ENCODE data around the gene KATNB1.
A peak's percentile ranks its signal among the peaks of the same experiment; 100 is the strongest.
"Not testable (repeated sequence)": the region's sequence is repeated elsewhere in the genome, so short reads cannot be mapped to it uniquely, and the experiment has no call there.

Gene KATNB1

DNA sequence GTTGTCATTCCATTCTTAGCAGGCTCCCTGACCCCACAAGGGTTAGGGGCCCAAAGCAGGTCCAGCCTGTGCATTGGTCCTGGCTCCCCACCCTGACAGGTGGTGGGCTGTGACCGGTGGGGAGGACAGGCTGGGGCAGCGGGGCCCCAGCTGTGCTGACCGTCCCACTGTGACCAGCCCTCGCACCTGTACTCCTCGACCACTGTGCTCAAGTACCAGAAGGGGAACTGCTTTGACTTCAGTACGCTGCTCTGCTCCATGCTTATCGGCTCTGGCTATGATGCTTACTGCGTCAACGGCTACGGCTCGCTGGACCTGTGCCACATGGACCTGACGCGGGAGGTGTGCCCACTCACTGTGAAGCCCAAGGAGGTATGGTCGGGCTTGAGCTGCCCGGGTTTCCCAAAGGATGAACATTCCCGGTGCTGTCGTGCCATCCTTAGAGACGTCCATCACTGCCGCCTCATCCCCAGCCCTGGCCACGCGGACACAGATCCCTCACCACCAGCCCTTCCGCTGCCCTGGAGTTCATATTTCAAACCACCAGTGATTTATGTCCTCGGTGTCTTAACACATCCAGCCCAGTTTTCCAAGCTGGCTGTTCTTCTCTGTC is 33.7 kb upstream of the KATNB1 start:
- no peak for FAIRE-seq

DNA sequence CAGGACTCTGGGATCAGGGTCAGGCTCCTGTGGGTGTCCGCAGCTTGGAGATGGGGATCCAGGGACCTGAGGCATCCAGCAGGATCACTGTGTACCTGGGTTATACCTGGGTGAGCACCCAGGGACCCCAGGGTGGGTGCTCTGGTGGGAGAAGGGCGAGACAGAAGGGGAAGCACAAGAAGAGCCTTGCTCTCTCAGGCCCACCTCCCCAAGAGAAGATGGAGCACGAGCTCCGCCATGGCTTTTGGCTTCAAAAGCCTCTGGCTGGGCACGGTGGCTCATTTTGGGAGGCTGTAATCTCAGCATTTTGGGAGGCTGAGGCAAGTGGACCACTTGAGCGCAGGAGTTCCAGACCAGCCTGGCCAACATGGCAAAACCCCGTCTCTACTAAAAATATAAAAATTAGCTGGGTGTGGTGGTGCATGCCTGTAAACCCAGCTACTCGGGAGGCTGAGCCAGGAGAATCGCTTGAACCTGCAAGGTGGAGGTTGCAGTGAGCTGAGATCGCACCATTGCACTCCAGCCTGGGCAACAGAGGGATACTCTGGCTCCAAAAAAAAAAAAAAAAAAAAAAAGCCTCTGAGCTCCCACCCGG is 32.1 kb upstream of the KATNB1 start:
- FAIRE-seq = no peak

DNA sequence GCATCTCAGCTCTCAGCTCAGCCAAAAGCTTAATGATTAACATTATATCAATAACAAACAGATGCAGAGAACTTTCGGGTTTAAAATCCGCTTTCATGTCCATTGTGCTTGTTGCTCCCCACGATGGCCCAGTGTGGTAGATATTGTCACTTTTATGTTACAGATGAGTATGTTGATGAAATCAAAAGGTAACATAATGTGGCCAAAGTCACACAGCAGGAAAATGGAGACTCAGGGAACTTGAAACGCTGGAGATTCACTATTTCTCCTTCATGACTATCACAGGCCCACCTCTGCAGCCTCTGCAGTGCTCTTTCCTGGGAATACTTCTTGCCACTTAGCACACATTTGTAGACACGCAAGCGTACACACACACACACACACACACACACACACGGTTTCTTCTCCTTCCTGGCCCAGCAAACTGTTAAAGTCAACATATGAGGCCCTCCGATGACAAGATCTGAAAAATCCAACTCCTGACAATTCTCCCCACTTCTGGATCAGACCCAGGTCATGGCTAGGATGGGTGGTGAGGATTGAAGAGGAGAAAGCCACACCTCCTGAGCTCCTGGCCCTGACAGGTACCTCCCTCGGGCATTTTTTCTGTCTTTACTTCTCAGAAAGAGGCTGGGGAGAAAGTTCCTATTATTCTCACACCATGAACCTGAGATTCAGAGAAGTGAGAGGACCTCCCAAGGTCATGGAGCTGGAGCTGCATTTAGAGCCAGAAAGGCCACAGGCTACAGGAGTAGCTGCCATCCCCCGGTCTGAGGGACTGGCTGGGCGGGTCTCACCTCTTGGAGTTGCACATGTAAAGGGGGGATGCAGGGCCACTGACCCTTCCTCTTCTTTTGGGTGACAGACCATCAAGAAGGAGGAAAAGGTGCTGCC is 31.3 kb upstream of the KATNB1 start:
- no peak for FAIRE-seq

DNA sequence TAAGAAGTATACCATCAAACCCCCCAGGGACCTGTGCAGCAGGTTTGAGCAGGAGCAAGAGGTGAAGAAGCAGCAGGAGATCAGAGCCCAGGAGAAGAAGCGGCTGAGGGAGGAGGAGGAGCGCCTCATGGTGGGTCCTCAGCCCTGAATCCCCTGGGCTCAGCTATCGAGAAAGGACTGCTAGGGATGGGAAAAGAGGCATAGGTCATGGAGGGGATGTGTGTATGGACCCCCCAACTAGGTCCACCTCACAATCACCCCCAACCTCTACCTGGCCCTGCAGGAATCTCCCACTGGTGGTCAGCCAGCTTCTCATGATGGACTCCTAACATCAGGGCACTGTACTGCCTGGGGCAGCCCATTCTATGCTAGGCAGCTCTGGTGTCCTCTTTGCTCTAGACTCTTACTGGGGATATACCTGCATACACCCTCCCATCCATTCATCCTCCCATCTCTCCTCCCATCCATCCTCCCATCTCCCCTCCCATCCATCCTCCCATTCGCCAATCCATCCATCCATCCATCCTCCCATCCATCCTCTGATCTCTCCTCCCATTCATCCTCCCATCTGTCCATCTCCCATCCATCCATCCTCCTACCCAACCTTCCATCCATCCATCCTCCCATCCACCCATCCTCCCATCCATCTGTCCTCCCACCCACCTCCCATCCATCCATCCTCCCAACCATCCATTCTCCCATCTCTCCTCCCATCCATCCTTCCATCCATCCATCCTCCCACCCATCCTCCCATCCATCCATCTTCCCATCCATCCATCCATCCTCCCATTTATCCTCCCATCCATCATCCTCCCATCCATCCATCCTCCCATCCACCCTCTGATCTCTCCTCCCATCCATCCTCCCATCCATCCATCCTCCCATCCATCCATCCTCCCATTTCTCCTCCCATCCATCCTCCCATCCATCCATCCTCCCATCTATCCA is 30.4 kb upstream of the KATNB1 start:
- no peak for FAIRE-seq

DNA sequence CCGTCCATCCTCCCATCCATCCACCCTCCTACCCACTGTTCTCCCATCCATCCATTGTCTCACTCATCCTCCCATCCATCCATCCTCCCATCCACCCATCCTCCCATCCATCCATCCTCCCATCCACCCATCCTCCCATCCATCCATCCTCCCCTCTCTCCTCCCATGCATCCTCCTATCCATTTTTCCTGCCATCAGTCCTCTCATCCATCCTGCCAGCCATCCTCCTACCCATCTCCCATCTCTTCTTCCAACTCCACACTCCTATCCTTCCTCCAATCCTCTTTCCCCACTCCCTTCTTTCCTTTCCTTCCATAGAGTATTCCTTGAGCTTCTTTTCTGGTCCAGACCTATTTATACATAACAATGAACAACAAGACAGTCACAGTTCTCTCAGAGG is 28.9 kb upstream of the KATNB1 start:
- no peak for FAIRE-seq

DNA sequence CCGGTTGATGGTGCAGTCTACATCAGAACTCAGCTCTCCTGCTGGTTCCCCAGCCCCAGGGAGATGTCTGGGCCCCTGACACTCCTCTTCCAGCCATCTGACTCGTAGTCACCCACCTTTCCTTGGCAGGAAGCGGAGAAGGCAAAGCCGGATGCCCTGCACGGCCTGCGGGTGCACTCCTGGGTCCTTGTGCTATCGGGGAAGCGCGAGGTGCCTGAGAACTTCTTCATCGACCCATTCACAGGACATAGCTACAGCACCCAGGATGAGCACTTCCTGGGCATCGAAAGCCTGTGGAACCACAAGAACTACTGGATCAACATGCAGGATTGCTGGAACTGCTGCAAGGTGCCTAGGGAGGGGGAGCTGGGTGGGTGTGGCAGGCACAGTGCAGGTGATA is 28.2 kb upstream of the KATNB1 start:
- no peak for FAIRE-seq

DNA sequence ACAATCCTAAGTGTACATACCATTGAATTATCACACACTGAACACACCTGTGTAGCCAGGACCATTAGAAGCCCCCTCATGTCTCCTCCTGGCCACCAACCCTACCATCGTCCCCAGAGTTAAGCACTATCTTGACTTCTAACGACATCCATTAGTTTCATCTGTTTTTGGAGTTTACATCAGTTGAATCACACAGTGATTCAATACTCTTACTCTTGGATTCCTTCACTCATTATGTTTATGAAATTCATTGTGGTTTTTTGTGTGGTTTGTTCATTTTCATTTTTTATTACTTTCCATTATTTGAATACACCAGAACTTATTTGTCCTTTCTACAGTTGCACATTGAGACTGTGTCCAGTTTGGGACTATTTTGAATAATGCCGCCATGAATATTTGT is 27.4 kb upstream of the KATNB1 start:
- FAIRE-seq = no peak

DNA sequence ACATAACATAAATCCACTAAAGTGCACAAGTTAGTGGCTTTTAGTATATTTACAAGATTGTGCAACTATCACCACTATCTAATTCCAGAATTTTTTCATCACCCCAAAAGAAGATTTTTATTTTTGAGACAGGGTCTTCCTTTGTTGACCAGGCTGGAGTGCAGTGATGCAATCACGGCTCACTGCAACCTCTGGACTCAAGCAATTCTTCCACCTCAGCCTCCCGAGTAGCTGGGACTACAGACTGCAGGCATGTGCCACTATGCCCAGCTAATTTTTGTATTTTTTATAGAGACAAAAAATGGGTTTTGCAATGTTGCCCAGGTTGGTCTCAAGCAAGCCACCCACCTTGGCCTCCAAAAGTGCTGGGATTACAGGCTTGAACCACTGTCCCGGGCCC is 25.9 kb upstream of the KATNB1 start:
- no peak for FAIRE-seq

DNA sequence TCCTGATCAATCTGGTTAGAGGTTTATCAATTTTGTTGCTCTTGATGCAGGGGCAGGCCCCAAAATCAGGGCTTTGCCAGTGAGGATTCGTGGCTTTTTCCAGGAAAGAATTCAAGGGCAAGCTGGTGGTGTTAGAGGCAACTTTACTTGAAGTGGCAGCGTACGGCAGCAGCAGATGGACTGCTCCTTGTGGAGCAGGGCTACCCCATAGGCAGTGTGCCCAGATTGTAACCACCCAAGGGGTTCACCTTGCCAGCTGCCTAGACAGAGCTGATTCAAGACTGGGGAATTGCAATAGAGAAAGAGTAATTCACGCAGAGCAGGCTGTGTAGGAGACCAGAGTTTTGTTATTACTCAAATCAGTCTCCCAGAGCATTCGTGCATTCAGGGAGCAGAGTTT is 24.2 kb upstream of the KATNB1 start:
- no peak for FAIRE-seq

DNA sequence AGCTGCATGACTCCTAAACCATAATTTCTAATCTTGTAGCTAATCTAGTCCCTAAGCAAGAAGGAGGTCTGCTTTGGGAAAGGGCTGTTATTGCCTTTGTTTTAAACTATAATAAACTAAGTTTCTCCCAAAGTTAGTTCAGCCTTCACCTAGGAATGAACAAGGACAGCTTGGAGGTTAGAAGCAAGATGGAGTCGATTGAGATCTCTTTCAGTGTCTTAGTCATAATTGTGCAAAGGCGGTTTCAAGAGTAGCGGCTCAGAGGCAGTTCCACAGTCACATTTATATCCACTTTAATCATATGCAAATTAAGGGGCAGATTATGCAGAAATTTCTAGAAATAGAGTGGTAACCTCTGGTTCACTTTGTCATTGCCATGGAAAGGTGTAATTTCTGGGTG is 23.6 kb upstream of the KATNB1 start:
- FAIRE-seq = no peak

DNA sequence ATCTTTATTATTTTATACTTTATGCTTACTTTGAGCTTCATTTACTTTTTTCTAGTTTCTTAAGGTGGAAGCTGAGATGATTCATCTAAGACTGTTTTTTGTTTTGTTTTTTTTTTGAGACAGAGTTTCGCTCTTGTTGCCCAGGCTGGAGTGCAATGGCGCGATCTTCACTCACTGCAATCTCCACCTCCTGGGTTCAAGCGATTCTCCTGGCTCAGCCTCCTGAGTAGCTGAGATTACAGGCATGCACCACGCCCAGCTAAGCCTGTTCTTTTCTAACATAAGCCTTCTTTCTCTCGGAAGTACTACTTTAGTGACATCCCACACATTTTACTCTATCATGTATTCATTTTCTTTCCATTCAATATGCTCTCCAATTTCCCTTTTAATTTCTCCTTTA is 23.0 kb upstream of the KATNB1 start:
- not testable (repeated sequence) for FAIRE-seq

DNA sequence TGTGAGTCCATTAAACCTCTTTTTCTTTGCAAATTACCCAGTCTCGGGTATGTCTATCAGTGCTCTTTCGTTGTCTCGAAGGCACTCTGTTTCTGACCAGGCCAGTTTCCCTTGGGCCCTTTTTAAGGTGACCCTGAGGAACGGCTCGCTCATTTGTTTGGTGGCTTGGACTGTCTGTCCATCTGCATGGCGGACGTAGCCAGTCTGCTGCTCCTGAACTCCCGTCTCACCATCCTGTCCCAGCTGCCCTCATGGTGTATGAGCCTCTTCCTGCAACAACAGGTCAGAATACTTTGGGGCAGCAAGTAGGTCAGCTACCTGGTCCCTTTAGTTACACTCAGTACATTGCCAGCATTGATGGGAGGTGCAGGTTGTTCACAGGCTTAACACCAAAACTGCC is 22.0 kb upstream of the KATNB1 start:
- FAIRE-seq = no peak

DNA sequence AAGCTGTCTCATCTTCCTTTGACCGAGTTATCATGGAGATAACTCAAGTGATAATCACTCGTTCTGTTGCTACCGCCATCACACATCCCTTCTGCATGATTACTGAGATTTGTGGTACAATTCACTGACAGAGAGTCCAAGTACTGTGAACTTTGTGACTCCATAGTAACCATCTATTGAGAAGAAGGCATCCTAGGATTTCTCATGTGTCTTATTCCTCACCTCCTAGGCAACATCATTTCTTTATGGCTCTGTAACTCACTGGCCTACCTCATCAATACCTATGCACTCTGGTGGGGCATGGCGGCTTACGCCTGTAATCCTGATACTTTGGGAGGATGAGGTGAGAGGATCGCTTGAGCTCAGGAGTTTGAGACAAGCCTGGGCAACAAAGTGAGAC is 21.5 kb upstream of the KATNB1 start:
- FAIRE-seq = no peak

DNA sequence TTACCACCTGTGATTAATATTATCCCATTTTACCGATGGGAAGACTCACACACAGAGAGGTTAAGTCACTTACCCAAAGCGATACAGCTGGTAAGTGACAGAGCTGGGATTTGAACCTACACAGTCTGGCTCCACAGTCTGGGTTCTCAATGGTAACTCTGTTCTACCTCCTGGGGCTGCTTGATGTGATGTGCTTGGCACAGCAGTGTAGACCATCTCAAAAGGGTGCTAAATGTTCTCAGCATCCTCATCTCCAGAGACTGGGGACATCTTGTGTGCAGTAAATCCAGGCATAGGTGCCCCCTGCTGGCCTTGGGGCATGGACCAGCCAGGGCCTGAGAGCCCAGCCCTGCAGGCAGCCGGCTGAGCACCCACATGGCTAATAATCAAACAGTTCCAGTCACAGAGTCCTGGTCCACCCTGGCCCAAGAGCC is 15.4 kb upstream of the KATNB1 start:
- peak; percentile 38 for FAIRE-seq

DNA sequence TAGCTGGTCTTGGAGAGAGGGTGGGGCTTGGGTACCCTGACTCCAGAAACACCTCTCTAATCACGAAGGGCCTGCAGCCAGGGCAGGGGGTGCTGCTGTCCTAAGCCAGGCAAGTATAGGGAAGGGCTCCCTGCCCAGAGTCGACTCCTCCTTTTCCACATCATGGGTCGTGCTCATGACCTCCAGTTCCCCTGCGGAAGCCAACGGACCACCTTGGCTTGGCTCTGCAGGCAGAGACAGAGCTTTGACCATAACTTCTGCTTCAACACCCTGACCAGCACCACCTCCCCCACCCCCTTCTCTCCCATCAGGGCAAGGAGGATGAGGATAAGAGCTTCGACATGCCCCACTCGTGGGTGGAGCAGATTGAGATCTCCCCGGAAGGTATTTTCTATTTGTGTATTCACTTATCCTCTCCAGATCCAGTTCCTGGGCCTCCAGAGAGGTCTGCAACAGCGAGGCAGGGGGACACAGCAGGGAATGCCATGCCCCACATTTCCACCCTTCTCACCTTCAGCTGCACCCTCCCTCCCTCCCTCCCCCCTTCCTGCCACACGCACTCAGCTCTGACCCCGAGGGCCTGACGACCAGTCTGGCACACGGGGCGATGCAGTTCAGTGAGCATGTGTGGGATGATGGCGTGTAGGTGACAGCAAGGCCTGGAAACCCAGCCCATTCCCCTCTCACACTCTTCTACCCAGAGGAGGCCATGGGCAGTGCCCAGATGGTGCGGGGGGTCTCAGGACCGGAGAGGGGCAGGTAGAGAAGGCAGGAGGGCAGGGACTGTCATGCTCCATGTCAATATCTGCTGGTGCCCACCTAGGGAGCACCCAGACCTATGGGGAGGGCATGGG is 14.0 kb upstream of the KATNB1 start:
- no peak for FAIRE-seq

DNA sequence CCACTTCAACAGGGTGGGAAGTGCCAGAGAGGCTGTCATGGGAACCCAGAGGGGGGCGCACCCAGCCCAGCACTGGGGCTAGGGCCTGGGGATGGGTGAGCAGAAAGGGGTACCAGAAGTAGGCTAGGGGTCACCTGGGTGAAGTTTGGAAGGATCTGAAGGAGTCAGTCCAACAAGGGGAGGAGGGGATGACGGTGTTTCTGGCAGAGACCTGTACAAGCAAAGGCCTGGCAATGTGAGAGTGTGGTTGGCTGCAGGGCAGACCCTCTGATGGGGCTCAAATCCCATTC is 13.4 kb upstream of the KATNB1 start:
- FAIRE-seq = no peak

DNA sequence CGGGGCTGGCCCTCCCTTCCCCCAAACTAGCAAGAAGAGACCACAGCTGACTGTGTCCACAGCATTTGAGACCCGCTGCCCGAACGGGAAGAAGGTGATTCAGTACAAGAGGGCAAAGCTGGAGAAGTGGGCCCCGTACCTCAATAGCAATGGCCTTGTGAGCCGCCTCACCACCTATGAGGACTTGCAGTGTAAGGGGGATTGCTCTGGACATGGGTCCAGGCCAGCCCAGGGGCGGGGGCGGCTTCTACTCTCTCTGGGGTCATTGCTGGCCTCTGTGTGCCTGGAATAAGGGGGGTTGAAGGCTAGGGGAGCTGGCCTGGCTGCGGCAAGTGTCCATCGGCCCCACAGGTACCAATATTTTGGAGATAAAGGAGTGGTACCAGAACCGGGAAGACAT is 12.9 kb upstream of the KATNB1 start:
- FAIRE-seq = no peak

DNA sequence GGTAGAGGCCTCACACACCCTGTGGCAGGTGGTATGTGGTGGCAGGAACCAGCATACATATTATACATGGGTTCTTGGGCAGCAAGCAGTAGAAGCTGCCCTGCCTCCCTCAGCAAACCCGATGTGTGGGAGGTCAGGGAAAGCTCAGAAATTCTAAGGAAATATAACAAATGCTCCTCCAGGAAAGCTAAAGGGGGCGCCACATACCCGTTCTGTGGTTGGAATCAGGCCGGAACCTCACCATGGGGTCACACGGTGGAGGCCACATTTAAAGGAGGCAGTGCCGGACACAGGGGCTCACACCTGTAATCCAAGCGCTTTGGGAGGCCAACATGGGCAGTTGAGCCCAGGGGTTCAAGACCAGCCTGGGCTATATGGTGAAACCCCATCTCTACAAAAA is 12.4 kb upstream of the KATNB1 start:
- no peak for FAIRE-seq

DNA sequence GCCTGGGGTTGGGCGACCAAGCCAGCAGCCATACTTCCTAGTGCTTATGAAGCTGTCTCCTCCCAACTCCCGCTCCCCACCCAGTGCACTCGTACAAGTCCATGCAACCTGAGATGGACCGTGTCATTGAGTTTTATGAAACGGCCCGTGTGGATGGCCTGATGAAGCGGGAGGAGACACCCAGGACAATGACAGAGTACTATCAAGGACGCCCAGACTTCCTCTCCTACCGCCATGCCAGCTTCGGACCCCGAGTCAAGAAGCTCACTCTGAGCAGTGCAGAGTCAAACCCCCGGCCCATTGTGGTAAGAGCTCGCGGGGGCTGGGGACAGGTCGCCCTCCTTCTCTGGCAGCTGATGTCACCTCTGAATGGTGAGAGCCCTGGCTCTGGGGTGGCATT is 11.0 kb upstream of the KATNB1 start:
- FAIRE-seq = no peak

DNA sequence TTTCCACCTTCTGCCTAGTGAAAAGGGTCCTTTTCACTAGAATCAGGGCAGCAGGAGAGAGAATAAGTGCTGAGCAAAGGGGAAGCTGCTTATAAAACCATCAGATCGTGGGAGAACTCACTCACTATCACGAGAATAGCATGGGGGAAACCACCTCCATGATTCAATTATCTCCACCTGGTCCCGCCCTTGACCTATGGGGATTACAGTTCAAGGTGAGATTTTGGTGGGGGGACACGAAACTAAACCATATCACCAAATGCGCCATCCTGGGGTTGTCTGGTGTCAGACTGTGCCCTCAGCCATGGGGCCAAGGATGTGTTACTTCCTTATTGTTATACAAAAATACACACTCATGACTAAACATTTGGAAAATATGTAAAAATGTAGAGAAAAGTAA is 10.4 kb upstream of the KATNB1 start:
- FAIRE-seq = no peak

DNA sequence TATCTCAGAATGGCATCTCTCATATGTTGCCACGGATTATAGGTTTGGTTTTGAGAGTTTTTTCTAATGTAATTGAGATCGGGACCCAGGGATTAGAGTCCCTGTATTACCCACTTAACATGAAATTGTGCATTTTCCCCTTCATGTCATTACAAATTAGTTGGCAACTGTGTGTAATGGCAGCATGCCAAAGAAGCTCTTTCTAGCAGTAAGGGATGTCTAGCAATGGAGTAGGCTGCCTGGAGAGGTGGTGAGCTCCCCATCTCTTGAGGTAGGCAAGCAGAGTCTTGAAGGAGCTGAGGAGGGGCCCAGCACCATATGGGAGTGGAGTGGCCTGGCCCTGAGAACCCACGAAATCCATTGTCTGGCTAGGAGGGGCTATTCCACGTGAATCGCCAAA is 10.0 kb upstream of the KATNB1 start:
- no peak for FAIRE-seq

DNA sequence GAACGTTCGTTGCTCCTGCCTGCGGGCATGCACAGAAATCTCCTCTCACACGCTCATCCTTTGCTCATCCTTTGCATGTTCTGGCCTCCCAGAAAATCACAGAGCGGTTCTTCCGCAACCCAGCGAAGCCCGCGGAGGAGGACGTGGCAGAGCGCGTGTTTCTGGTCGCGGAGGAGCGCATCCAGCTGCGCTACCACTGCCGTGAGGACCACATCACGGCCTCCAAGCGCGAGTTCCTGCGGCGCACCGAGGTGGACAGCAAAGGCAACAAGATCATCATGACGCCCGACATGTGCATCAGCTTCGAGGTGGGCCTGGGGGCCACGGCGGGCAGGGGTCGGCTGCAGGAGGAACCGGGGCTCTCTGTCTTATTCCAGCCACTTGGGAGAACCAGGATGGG is 9.6 kb upstream of the KATNB1 start:
- FAIRE-seq = no peak
